ENCODE results near the gene SLC4A9.

The SLC4A9 gene, protein sequence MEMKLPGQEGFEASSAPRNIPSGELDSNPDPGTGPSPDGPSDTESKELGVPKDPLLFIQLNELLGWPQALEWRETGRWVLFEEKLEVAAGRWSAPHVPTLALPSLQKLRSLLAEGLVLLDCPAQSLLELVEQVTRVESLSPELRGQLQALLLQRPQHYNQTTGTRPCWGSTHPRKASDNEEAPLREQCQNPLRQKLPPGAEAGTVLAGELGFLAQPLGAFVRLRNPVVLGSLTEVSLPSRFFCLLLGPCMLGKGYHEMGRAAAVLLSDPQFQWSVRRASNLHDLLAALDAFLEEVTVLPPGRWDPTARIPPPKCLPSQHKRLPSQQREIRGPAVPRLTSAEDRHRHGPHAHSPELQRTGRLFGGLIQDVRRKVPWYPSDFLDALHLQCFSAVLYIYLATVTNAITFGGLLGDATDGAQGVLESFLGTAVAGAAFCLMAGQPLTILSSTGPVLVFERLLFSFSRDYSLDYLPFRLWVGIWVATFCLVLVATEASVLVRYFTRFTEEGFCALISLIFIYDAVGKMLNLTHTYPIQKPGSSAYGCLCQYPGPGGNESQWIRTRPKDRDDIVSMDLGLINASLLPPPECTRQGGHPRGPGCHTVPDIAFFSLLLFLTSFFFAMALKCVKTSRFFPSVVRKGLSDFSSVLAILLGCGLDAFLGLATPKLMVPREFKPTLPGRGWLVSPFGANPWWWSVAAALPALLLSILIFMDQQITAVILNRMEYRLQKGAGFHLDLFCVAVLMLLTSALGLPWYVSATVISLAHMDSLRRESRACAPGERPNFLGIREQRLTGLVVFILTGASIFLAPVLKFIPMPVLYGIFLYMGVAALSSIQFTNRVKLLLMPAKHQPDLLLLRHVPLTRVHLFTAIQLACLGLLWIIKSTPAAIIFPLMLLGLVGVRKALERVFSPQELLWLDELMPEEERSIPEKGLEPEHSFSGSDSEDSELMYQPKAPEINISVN

GRCh38 chr5:140360101-140360500 lies at the start of gene SLC4A9:
SLC4A9 (plus strand) TSS chr5:140360194; CDS start chr5:140360237, 43 bp downstream.
- no peak for FAIRE-seq

DNA sequence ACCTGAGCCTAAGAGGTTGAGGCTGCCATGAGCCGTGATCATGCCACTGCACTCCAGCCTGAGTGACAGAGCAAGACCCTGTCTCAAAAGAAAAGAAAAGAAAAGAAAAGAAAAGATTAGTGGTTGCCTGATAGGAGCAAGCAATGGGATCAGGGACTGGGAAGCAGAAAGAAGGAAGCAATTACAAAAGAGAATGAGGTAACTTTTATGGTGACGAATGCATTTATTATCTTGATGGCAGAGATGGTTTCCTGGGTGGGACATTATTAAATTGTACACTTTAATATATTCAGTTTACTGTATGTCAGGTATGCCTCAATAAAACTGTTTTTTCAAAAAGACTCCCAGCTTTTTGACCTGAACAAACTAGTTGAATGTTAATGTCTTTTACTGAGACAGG lies 49.6 kb upstream of the SLC4A9 start:
- FAIRE-seq: no peak

- FAIRE-seq: no peak
Observed at GRCh38 chr5:140311011-140311467, 49.0 kb upstream of the SLC4A9 start.

- no peak for FAIRE-seq
Observed at GRCh38 chr5:140312067-140312790, 47.8 kb upstream of the SLC4A9 start.

- FAIRE-seq: no peak
Observed at GRCh38 chr5:140312791-140313189, 47.2 kb upstream of the SLC4A9 start.

DNA sequence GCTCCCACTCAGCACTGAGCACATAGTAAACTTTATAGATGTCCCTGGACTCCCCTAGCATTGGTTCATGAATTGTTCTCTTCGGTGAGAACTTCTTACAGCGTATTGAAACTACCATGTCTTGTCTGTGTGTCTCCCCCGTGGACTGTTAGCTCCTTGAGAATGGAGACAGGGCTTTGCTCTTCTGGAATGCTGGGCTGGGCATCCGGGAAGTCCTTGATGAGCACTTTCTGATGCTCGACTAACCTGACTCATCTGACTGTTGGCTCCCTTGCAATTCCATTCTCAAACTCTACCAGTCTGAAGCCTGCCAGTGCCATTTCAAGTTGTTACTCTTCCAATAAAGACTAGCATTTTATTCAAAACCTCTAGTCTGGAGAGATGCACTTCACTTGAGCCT lies 42.1 kb upstream of the SLC4A9 start:
- no peak for FAIRE-seq

- no peak for FAIRE-seq
Observed at GRCh38 chr5:140318792-140319191, 41.2 kb upstream of the SLC4A9 start.

GRCh38 chr5:140319833-140320232 lies 40.2 kb upstream of the SLC4A9 start:
- no peak for FAIRE-seq

GRCh38 chr5:140321796-140322195 lies 38.2 kb upstream of the SLC4A9 start:
- FAIRE-seq: no peak

DNA sequence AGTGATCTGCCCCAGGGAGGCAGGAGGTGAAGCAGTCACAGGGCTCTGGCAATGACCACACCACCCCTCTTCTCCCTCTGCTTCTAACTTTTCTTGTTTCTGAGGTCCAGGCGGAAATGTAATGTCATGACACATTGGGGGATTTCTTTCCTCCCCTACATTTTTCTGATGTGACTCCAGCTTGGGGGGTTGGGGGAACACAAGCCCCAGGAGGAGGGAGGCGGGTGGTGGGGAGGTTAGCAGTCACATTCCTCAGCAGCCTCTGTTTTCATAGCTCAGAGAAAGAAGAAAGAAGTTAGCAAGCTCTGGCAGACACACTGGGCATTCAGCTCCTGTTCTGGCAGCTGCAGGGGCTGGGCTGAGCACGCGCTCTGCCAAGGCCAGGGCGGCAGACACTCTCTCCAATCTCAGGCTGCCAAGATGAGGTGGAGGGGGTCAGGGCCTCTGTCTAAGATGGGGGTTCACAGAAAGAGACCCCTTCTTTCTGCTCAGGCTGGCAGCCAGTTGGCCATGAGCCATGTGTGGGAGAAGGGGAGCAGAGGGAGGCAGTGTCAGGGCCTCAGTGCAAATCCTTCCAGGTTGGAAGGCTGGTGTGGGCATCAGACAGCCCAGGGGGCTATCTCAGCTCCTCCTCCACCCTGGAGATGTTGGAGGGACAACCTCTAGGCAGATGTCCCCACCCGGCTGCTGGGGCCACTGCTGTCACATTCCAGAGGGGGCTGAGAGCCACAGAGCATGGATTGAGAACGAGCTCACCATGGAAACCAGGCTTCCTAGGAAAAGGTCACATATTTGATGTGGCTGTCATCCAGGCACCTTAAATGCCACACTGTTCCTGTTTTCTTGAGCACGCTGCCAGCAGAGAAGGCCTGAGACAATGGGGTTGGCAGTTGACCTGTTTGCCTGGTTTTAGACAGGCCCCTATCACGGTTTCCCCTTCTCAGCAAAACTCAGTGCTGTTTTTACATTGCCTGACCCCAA lies 37.0 kb upstream of the SLC4A9 start:
- FAIRE-seq: no peak

DNA sequence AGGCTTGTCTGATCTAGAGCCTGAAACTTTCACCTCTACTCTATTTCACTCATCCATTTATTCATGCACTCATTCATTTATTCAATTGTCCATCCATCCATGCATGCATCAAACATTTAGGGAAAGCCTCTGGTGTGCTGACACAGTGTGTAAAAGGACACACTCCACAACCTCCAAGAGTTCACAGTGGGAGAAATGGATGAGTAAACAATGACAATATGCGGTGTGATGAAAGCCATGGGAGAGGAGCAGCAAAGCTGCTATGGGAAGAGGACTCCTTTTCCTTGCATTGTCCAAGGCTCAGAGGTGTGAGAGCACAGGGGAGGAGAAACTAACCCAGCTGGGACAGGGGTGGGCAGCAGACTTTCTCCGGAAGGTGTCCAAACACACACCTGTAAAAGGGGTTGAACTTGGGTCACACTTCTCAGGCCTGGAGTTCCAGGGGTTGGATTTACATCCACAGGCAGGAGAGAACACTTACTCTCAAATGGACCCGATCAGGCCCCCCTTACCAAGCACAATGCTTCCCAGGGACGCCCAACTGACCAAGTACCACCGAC lies 35.9 kb upstream of the SLC4A9 start:
- no peak for FAIRE-seq

GRCh38 chr5:140324617-140325241 lies 35.3 kb upstream of the SLC4A9 start:
- FAIRE-seq: no peak

- no peak for FAIRE-seq
Observed at GRCh38 chr5:140325486-140325885, 34.5 kb upstream of the SLC4A9 start.

DNA sequence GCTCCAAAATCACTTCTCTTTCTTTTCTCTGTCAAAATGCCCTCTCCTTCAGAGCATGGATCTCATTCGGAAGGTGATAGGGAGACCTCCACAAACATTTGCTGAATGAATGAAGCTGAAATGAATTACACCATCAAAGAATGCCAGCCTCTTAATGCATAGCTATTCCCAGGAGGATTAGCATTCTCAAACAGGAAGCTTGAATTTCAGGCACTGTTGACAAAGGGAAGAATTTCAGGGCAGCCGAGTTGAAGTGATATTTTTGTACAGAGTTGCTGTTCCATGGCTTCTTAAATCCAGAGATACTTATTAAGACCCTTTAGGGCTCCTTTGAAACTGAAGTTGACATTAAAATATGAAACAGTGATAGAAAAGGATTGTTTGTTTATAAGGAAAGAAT lies 32.4 kb upstream of the SLC4A9 start:
- FAIRE-seq: no peak

DNA sequence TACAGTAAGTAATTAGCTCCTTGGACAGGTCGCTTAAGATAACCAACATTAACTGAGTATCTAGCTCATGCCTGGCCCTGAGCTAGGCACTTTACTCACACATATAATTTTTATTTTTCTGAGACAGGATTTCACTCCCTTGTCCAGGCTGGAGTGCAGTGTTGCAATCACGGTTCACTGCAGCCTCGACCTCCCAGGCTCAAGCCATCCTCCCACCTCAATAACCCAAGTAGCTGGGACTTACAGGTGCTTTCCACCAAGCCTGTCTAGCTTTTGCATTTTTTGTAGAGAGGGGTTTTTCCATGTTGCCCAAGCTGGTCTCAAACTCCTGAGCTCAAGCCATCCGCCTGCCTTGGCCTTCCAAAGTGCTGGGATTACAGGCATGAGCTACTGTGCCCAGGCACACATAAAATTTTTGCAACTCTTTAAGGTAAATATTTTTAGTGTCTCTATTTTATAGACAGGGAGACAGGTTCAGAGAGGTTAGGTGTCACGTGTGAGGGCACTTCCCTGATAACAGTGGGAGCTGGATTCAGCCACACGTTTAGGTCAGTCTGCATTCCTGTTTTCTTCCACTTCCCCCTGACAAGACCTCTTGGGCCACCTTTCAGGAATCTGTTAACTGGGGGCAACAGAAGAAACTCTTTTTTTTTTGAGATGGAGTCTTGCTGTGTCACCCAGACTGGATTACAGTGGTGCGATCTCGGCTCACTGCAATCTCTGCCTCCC lies 31.8 kb upstream of the SLC4A9 start:
- FAIRE-seq: no peak

- FAIRE-seq: no peak
Observed at GRCh38 chr5:140329739-140330481, 30.1 kb upstream of the SLC4A9 start.

- FAIRE-seq: no peak
Observed at GRCh38 chr5:140331638-140332037, 28.4 kb upstream of the SLC4A9 start.

- FAIRE-seq: no peak
Observed at GRCh38 chr5:140336388-140336787, 23.6 kb upstream of the SLC4A9 start.

- no peak for FAIRE-seq
Observed at GRCh38 chr5:140337880-140338279, 22.1 kb upstream of the SLC4A9 start.
